Left lung (tissue), 10 donors: ENCODE results near the gene RNF213. TPM values are rescaled to one million over a fixed set of nuclear protein-coding genes. Genes with fewer than 3 reads are reported as not detected.

Experiments
- ATAC-seq: fragments of 200-7000 bp; cut with Tn5 transposase; one replicate; pipeline ENCODE4 v1.9.1; 2020; ENCODE audit warnings: moderate library complexity
- DNase-seq, 4 donors: peaks; one replicate each; pipeline ENCODE4 v3.0.0-alpha.2; 2013 to 2020
- H3K27ac ChIP-seq, 2 donors: fragments of 200-600 bp; sonication (generic) in 1 of 2; one replicate each; pipeline versions ENCODE4 v1.5.0 to v1.8.0; 2020 to 2021
- H3K27me3 ChIP-seq, 2 donors: fragments of 200-600 bp; sonication (generic) in 1 of 2; one replicate each; pipeline versions ENCODE4 v1.5.0 to v1.8.0; 2020 to 2021
- H3K36me3 ChIP-seq, 2 donors: fragments of 200-600 bp; sonication (generic) in 1 of 2; one replicate each; pipeline versions ENCODE4 v1.5.0 to v1.8.0; 2020 to 2021
- H3K4me1 ChIP-seq, 2 donors: fragments of 200-600 bp; one replicate each; pipeline ENCODE4 v1.8.0; 2021
- H3K4me3 ChIP-seq, 2 donors: fragments of 200-600 bp; sonication (generic) in 1 of 2; one replicate each; pipeline versions ENCODE4 v1.5.0 to v1.8.0; 2020 to 2021; ENCODE audit warnings: mild to moderate bottlenecking in 1 of 2
- H3K9me3 ChIP-seq, 2 donors: fragments of 200-600 bp; sonication (generic) in 1 of 2; one replicate each; pipeline versions ENCODE4 v1.5.0 to v1.8.0; 2020 to 2021
- CTCF ChIP-seq, 2 donors: fragments of 200-600 bp; sonication (generic) in 1 of 2; IDR thresholded peaks; one replicate each; pipeline versions ENCODE4 v1.5.0 to v1.8.0; 2021; ENCODE audit warnings: antibody characterized with exemption in 2 of 2
- intact Hi-C, 2 donors: fragments of 100-400 bp; cut with DNase I; formaldehyde crosslinking; loops; one replicate each; pipeline versions ENCODE4 v1.11.2 to v1.14.2; 2022
- polyA plus RNA-seq, 6 donors: library from polyadenylated mRNA; unstranded; fragments of 120-200 nt; gene quantifications; one replicate each; pipeline ENCODE4 v1.2.1, GENCODE V29; 2013; ENCODE audit not compliant: insufficient read length in 6 of 6
- total RNA-seq, 2 donors: library from RNA; stranded (reverse); fragmentation: NEBNext Ultra II Directional; extraction: Animal tissue kit (Norgen Biotek cat#: 25700); gene quantifications; one replicate each; pipeline ENCODE4 v1.2.1, GENCODE V29; 2021
- donor health status: DM: no; HTN: yes; CAD: no.
- donor health status: DM: no; HTN: no; CAD: no.

RNF213 gene
- total and polyA plus RNA-seq, 8 donors: 89.0 to 264 (median 103) TPM

GRCh38 chr17:80345841-80346497 is 85.3 kb downstream of the RNF213 start:
- ATAC-seq: no peak
- Histone ChIP-seq H3K27me3 (no peaks in the 10 kb centered on the region), H3K4me3 (no peak overlapping the region), H3K4me1 (no peaks in the 10 kb centered on the region), H3K36me3 (peaks cover 8 to 100% of the 10 kb centered on the region in 2 donors), H3K9me3 (no peaks in the 10 kb centered on the region), H3K27ac (no peak overlapping the region)
- intact Hi-C loops: no loop called here
- DNase-seq: no peak
- no peak for TF ChIP-seq CTCF (IDR thresholded peaks at IDR 0.05)

GRCh38 chr17:80346498-80347275 is 86.0 kb downstream of the RNF213 start:
- no peaks in the 10 kb centered on the region for H3K9me3 ChIP-seq
- no peaks in the 10 kb centered on the region for H3K27me3 ChIP-seq
- peaks cover 8 to 100% of the 10 kb centered on the region in 2 donors for H3K36me3 ChIP-seq
- no peak overlapping the region for H3K27ac ChIP-seq
- no peak for ATAC-seq
- no peak overlapping the region for H3K4me3 ChIP-seq
- TF ChIP-seq CTCF (IDR thresholded peaks at IDR 0.05): no peak
- no peaks in the 10 kb centered on the region for H3K4me1 ChIP-seq
- intact Hi-C loops: no loop called here
- no peak for DNase-seq

DNA sequence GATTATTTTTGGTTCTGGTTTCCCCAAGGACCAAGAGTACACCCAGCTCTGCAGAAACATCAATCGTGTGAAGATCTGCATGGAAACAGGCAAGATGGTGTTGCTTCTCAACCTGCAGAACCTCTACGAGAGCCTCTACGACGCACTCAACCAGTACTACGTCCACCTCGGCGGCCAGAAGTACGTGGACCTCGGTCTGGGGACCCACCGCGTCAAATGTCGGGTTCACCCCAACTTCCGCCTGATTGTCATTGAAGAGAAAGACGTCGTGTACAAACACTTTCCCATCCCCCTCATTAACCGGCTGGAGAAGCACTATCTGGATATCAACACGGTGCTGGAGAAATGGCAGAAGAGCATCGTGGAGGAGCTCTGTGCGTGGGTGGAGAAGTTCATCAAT is 86.9 kb downstream of the RNF213 start:
- no peak for TF ChIP-seq CTCF (IDR thresholded peaks at IDR 0.05)
- H3K27ac ChIP-seq: no peak overlapping the region
- no peaks in the 10 kb centered on the region for H3K27me3 ChIP-seq
- no peaks in the 10 kb centered on the region for H3K9me3 ChIP-seq
- H3K36me3 ChIP-seq: peaks cover 8 to 100% of the 10 kb centered on the region in 2 donors
- no peak overlapping the region for H3K4me3 ChIP-seq
- no peak for DNase-seq
- intact Hi-C loops: no loop called here
- ATAC-seq: no peak
- H3K4me1 ChIP-seq: no peaks in the 10 kb centered on the region

DNA sequence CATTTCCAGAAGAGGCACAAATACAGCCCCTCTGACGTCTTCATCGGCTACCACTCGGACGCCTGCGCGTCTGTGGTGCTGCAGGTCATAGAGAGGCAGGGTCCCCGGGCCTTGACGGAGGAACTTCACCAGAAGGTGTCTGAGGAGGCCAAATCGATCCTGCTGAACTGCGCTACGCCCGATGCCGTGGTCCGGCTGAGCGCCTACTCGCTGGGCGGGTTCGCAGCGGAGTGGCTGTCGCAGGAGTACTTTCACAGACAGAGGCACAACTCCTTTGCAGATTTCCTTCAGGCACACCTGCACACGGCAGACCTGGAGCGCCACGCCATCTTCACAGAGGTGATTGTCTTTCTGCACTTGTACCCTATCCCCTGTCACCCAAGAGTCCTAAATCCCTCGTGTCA is 87.3 kb downstream of the RNF213 start:
- Histone ChIP-seq H3K4me1 (no peaks in the 10 kb centered on the region), H3K9me3 (no peaks in the 10 kb centered on the region), H3K4me3 (no peak overlapping the region), H3K36me3 (peaks cover 8 to 100% of the 10 kb centered on the region in 2 donors), H3K27ac (no peak overlapping the region), H3K27me3 (no peaks in the 10 kb centered on the region)
- no peak for TF ChIP-seq CTCF (IDR thresholded peaks at IDR 0.05)
- DNase-seq (no peak), ATAC-seq (no peak)
- intact Hi-C loops: no loop called here

DNA sequence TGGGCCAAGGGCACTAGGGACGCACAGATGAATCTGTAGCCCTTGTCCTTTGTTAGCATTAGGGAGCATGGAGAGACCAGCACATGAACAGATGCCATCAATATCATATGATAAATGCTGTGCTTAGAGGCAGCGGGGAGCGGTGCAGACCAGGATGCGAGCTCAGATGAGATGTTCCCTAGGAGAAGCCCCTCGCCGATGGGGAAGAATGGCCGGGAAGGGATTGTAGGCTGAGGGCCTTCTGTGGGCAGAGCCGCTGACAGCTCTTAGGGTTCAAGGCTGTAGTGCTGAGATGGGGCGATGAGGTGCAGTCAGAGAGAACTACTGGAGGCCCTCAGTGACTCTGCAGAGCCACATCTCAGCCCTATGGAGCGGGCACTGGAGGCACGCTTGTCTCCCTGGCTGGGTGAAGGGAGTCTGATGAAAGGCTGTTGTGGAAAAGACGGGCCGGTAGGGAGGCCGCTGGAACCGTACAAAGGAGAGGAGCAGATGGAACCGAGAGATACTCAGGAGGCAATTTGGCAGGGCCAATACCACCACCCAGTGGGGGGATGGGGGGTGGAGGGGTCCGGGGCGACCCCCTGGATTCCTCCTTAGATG is 88.0 kb downstream of the RNF213 start:
- Histone ChIP-seq H3K27me3 (no peaks in the 10 kb centered on the region), H3K4me1 (no peaks in the 10 kb centered on the region), H3K4me3 (no peak overlapping the region), H3K36me3 (peaks cover 8 to 100% of the 10 kb centered on the region in 2 donors), H3K27ac (no peak overlapping the region), H3K9me3 (no peaks in the 10 kb centered on the region)
- intact Hi-C loops: no loop called here
- no peak for TF ChIP-seq CTCF (IDR thresholded peaks at IDR 0.05)
- no peak for ATAC-seq
- no peak for DNase-seq
